Measurements from ENCODE around the gene LSP1.

LSP1 gene

DNA sequence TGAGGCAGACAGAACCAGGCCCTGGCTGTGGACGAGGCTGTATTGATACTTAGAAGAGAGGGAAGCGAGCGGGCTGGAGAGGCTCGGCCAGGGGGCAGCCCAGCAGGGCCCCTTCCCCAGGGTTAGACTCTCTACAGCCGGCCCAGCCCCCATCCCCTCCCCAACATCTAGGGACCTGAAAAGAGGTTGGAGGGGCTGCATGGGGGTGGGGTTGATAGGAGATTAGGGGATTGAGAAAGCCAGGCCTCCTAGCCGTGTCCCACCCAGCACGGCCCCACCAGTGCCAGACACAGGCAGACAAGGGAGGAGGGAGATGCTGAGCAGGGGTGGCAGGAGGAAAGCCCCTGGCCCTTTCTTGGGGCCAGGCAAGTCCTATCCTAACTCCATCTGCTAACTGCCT is 5.7 kb downstream of the LSP1 start:
- DNase-seq (ENCODE audit: low read depth, low spot score), result no peak
- H3K4me3 ChIP-seq (ENCODE audit: low read length), result no peak overlapping the region

DNA sequence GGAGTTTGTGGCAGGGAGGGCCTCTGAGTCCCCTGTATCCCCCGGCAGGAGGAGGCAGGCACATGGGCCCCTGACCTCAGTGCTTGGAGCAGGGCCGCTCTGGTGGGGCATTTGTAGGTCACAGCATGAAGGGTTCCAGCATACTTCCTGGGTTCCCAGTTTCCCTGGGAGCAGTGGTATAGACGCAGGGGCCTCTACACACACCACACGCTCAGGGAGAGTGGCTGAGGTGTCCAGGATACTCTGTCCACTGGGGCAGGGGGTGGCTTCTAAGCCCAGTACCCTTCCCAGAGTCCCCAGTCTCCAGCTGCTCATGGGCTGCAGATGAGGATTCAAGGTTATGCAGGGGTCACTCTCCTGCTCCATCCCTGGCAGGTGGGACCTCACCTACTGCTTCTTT is 6.1 kb downstream of the LSP1 start:
- DNase-seq (ENCODE audit: low read depth, low spot score), result no peak
- no peak overlapping the region for H3K4me3 ChIP-seq (ENCODE audit: low read length)

DNA sequence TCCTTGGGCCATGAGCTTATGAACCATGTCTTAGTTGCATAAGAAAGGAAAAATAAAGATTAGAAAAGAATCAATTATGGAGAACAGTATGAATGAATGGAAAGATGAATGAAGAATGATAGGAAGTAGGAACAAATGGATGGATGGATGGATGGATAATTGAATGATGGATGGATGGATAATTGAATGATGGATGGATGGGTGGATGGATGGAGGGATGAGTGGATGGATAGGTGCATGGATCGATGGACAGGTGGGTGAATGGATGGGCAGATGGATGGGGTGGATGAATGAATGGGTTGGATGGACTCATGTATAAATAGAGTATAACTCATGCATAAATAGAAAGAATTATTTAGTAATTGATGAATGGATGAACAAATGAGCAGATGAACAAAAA is 7.2 kb downstream of the LSP1 start:
- DNase-seq (ENCODE audit: low read depth, low spot score), result no peak

DNA sequence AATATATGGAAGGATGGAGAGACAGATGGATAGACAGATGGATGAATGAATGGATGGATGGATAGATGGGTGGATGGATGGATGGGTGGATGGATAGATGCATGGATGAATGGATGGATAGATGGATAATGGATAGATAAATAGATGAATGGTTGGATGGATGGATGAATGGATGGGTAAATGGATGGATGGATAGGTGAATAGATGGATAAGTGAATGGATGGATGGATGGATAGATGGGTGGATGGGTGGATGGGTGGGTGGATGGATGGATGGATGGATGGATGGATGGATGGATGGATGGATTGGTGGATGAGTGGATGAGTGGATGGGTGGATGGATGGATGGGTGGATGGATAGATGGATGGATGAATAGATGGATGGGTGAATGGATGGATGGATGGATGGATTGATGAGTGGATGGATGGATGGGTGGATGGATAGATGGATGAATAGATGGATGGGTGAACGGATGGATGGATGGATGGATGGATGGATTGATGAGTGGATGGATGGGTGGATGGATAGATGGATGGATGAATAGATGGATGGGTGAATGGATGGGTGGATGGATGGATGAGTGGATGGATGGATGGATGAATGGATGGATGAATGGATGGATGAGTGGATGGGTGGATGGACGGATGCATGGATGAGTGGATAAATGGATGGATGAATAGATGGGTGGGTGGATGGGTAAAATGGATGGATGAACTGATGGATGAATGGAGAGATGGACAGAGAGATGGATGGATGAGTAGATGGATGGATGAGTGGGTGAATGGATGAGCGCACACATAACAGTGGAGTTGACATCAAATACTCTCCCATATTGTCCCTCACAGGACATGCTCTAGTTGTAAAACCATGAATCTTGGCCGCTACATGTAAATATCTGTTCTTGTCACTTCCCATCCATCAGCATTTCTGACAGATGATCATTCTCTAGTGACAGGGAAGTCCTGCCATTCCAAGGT is 8.8 kb downstream of the LSP1 start:
- H3K4me3 ChIP-seq (ENCODE audit: low read length), result no peak overlapping the region
- no peak for DNase-seq (ENCODE audit: low read depth, low spot score)

More for the DNA sequence above, 7.2 kb downstream of the LSP1 start:
- H3K4me3 ChIP-seq (ENCODE audit: low read length), result no peak overlapping the region

DNA sequence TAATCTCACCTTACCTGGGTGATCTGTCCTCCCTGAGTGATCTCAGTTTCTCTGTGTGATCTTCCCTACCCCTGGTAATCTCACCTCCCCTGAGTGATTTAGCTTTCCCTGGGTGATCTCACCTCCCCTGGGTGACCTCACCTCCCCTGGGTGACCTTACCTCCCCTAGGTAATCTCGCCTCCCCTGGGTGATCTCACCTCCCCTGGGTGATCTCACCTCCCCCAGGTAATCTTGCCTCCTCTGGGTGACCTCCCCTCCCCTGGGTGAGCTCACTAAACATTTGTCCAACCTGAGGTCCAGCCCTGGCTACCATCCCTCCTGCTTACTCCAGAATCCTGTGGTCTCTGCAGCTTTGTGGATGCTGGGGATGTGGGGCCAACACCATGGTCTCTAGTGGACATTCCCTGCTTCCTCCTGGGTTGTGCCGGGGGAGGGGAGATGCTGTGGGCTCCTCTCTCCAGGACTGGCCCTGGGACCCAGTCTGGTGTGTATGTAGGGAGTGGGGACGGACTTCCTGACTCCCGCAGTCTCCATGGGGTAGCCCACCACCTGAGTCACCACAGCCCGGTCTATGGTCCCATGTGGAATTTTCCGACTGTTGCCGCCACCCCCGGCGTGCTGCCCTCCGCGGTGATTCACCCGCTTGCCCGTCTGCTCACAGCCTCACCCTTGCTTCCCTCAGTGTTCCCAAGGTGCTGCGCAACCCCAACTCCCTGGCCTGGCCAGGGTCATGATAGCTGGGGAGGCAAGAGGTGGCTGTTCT is 9.9 kb downstream of the LSP1 start:
- no peak overlapping the region for H3K4me3 ChIP-seq (ENCODE audit: low read length)
- no peak for DNase-seq (ENCODE audit: low read depth, low spot score)

DNA sequence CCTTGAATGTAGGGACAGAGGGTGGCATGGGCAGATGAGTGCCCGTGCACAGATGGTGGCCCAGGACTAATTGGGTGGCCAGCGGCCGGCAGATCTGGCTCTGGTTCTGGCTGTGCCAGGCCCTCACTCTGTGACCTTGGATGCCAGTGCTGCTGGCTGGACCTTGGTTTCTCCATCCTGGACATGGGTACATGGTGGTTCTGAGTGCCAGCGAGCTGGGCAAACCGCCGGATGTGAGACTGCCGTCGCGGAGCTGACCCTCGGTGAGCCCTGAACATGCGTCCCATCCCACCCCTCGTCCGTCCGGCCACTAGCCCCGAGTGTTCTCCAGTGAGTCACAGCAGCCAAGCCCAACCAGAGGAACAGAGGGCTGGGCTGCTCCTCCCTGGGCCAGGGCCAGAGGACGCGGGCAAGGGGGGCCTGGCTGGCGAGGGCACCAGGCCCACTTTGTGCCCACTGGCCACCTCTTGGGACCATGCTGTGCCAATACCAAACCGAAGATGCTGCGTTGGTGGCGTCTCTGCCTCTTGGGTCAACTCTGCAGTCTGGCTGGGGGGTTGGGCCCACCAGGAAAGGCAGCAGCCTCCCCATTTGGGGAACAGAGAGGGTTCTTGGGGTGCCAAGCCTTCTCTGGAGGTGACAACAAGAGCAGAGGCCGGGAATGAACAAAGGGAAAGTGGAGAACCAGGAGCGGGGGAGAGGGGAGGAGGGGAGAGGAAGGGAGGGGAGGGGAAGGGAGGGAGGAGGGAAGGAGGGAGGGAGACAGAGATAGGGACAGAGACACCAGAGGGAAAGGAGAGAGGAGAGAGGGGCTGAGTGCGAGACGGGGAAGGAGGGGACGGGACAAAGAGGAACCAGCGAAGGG is 10.7 kb downstream of the LSP1 start:
- no peak for DNase-seq (ENCODE audit: low read depth, low spot score)
- no peak overlapping the region for H3K4me3 ChIP-seq (ENCODE audit: low read length)

DNA sequence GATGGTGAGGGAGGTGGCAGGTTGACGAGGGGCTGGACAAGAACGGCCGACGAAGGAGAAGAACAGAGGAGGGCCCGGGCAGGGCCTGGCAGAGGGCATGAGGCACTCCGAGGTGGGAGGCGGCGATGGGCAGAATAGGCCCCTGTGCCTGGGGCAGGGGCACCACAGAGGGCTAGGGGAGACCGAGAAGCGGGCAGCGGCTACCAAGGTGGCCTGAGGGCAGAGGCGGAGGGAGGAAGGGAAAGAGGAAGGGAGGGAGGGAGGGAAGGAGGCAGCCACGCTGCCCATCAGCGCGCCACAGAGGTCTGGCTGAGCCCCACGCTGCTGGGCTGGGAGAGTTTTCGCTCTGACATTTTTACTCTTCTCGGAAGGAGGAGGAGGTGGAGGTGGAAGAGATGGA is 11.3 kb downstream of the LSP1 start:
- no peak for DNase-seq (ENCODE audit: low read depth, low spot score)

DNA sequence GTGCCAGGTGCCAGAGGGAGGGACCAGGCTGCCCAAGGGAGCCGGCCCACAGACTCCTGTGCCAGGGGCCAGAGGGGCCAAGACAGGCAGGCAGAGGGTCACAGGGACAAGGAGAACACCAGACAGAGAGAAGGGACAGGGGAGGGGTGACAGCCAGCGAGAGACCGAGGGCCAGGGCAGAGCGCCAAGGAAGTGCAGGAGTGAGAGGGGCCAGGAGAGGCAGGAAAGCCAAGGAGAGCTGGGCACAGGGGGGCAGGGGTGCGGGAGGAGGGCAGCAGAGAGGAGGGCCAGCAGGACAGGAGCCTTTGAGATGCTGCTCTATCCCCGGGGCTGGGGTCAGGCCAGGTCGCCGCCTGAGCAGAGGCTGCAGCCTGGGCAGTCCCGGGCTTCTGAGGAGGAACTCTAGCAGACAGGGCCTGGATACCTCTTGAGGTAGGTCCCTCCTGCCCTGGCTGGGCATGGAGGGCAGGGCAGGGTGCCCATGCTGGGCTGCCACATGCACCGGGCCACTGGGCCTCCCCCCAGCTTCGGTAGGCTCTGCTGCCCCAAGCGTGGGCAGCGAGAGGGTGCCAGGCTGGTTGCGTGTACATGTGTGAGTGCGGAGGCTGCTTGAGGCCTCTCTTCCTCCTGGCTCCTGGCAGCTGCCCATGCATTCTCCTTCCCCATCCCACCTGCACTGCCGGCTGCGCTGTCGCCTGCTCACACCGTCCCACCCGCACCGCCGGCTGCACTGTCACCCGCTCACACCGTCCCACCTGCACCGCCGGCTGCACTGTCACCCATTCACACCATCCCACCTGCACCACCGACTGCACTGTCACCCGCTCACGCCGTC is 12.2 kb downstream of the LSP1 start:
- no peak for DNase-seq (ENCODE audit: low read depth, low spot score)
- H3K4me3 ChIP-seq (ENCODE audit: low read length), result no peak overlapping the region

More for the DNA sequence above, 11.3 kb downstream of the LSP1 start:
- H3K4me3 ChIP-seq (ENCODE audit: low read length), result no peak overlapping the region

DNA sequence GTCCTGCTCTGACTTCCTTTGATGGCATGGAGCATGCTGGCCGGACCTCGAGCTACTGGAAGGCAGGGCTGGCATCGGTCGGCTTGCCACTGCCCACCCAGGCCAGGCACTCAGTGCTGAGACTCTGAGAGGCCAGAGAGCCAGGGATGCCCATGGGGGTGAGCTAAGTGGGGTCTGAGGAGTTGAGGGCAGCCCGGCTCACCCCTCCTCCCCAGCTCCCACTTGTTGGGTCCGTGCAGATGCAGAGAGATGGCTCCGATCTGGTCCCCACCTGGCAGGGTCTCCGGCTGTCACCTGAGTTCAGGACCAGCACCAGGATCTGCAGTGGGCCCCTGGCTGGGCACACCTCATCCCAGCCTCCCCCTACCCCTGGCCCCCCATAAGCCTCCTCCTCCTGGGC is 13.3 kb downstream of the LSP1 start:
- no peak for DNase-seq (ENCODE audit: low read depth, low spot score)
- no peak overlapping the region for H3K4me3 ChIP-seq (ENCODE audit: low read length)

DNA sequence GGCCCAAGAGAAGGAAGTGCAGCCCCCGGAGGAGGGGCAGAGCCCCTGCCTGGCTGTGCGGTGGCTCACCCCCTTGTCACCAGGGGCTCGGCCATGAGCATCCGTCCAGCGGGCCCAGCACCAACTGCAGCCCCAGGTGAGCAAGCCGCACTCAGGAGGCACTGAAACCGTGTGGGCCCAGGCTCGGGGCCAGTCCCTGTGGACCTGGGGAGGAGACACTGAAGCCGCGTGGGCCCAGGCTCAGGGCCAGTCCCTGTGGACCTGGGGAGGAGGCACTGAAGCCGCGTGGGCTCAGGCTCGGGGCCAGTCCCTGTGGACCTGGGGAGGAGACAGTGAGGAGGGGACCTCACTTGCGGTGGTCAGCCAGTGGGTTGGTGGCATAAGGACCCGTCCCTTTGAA is 13.9 kb downstream of the LSP1 start:
- H3K4me3 ChIP-seq (ENCODE audit: low read length), result no peak overlapping the region
- DNase-seq (ENCODE audit: low read depth, low spot score), result no peak

DNA sequence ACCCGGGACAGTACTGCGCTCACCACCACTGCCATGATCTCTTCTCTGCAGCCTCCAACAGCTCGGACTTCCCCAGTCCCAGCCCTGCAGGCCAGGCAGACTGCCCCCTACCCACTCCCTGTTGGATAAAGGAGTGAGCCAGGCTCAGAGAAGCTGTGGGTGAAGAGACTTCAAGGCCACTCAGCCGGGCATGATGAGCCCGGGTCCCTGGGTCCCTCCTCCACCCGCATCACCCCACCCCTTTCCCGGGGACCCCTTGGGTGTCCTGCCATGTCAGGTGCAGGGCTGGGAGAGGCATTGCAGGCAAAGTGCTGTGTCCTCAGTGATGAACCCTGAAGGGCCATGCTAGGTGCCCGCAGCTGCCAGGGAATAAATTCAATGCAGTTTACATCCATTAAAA is 14.5 kb downstream of the LSP1 start:
- DNase-seq (ENCODE audit: low read depth, low spot score), result no peak
- H3K4me3 ChIP-seq (ENCODE audit: low read length), result no peak overlapping the region

DNA sequence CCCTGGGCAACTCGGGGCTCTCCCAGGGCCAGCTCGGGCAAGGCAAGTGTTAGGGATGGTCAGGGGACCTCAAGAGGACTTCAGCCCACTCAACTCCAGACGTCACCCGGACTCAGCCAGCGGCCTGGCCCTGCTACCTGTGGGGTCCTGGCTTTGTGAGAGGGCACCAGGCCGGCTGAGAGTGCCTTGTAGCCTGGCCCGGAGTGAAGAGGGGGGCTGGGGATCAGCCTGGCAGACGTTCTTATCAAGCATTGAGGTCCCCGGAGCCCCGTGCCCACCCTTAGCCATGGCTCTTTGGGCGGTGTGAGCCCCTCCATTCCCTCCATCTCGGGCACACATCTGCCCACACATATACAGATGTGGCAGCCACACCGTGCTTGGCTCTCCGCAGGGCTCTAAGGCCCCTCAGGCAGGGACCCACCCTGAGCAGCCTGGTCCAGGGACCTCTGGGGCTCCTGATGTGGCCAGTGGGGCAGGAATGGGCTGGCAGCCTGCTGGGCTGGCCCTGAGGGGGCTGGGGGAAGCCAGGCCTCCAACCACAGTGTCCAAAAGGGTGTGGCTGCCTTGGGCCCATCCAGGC is 15.3 kb downstream of the LSP1 start:
- H3K4me3 ChIP-seq (ENCODE audit: low read length), result no peak overlapping the region
- DNase-seq (ENCODE audit: low read depth, low spot score), result no peak

DNA sequence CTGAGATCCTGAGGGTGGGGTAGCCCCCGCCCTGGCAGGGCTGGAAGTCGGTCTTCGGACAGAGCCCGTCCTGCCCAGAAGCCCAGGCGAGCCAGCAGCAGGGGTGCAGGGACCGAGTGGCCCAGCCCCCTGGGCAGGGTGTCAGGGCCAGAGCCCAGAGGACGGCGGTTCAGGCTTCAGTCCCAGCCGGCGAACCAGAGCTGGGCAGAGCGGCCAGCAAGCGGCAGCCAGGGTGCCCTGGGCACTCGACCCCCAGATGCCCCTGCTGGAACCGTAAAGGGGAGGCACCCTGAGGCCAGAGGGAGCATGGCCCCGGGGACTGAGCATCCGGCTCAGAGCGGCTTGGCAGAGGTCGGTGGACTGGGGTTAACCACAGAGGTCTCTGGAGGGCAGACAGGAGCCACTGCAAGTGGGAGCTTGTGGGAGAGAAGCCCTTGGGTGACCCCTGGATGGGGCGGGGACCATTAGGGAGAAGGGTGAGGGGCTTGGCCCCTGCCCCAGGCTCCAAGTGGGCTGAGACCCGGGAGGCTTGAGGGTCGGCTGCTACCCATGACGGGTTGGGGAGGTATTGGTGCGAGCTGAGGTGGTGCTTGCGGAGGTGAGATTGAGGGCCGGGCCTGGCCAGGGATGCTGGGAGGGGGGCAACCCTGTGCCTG is 15.9 kb downstream of the LSP1 start:
- DNase-seq (ENCODE audit: low read depth, low spot score), result no peak
- no peak overlapping the region for H3K4me3 ChIP-seq (ENCODE audit: low read length)

DNA sequence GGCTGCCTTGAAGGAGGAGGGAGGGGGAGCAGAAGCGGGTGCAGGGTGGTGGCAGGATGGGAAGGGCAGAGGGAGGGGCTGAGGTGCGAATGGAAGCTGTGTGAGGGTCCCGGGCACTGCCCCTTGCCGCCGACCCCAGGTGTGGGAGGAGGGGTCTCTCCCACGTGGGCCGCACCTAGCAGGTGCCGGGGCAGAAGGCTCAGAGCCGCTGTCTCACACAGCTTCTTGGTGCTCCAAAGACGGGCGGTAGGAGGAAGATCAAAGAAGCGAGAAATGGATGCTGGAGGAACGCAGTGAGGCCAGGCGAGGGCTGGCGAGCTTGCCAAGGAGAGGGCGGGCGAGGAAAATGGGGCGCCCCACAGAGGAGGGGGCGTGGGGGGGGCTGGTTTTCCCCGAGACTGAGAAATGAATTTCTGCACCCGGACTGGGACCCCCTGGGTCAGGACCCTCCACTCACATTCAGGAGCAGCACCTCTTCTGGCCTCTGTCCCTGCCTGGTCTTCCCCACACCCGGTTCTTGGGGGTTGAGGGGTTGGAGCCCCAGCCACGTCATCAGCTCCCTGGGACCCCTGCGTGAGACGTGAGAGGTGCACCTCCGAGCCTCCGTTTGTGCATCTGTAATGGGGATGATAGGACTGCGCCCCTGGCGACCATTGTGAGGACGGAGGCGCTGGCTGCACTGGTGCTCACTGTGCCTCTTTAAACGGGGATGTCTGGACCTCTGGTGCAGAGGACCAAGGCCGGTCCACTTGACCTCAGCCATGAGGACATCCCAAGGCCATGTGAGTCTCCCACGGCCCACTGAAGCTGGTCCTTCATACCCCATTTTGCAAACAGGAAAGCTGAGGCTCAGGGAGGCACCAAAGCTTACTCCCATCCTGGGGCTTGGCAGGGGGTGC is 16.8 kb downstream of the LSP1 start:
- DNase-seq (ENCODE audit: low read depth, low spot score), result no peak
- no peak overlapping the region for H3K4me3 ChIP-seq (ENCODE audit: low read length)

DNA sequence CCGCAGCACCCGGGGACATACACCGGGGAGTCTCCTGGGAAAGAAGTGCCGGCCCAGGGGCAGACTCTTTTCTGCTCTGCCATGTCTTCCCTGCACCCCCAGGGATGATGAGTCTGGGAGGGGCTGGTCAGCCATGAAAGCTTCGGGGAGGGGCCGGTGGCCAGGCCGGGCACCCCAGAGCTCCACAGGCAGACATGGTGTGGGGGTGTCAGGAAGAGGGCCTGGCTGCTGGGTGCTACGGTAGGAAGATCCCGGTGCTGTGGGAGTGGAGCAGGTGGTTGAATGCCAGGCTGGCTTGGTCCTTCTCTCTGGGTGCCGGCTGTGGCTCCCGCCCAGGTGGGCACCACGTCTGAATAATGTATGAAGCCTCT is 17.4 kb downstream of the LSP1 start:
- no peak overlapping the region for H3K4me3 ChIP-seq (ENCODE audit: low read length)
- DNase-seq (ENCODE audit: low read depth, low spot score), result no peak

DNA sequence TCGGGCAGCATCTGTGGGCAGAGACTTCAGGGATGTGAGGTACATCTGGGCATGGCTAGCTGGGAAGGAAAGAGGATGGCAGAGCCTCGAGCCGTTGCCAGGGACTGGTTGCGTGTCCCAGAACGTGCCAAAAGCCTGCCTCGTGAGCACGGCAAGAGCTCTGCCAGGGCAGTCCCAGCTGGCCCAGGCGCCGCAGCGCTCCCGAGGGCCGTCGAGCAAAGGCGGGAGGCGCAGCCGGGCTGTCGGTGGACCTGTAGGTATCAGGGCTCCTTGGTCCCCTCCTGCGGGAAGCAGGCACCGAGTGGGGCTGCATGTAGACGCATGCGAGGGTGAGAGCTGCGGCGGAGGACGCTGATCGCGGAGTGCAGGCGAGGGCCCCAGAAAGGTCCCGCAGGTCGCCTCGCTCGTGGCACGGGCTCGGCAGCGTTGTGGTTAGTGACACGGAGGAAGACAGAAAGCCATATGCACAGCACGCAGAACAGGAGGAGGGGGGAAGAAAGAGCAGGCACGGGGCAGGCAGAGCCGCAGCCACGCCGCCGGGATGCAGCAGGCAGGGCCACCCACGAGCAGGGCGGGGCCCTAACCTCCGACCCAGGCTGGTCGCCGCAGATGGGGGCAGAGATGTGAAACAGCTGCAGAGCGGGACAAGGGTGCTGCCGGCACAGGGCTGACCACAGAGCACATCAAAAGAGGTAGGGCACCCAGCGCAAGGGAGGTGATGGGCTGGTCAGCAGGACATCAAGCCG is 18.0 kb downstream of the LSP1 start:
- no peak overlapping the region for H3K4me3 ChIP-seq (ENCODE audit: low read length)
- no peak for DNase-seq (ENCODE audit: low read depth, low spot score)
